ENCODE measurements around the gene PARPBP. TPM values are rescaled to one million over a fixed set of nuclear protein-coding genes. Genes with fewer than 3 reads are reported as not detected.
A peak's percentile ranks its signal among the peaks of the same experiment; 100 is the strongest.

The PARPBP gene
- total and polyA plus RNA-seq, 2 experiments from 2014 or later, result 37.3 to 44.8 TPM

GRCh38 chr12:102120886-102121285 lies 903 bp downstream of the PARPBP start:
- H3K36me3 Mint-ChIP-seq (ENCODE audit: low read depth), result peaks cover 28% of the 10 kb centered on the region
- Histone ChIP-seq H3K79me2 (replicated peaks; ENCODE audit: insufficient read depth) (peaks cover 62% of the 10 kb centered on the region), H4K20me1 (replicated peaks; ENCODE audit: insufficient read depth) (peaks cover 5% of the 10 kb centered on the region; the same call in 1 of the 2 replicates), H3F3A (replicated peaks; ENCODE audit: low read depth) (no peaks in the 10 kb centered on the region), H3K27me3 (ENCODE audit: insufficient read depth) (no peaks in the 10 kb centered on the region), H3K27ac (ENCODE audit: low read depth) (peak overlapping the region; percentile 72), H3K4me2 (peak overlapping the region; percentile 85), H3K4me1 (ENCODE audit: insufficient read depth) (peaks cover 8% of the 10 kb centered on the region; the same call in 1 of the 2 replicates), H3K9me2 (ENCODE audit: insufficient read depth) (no peaks in the 10 kb centered on the region), H2AFZ (no peak overlapping the region), H3K4me3 (peak overlapping the region; percentile 95), H3K36me3 (ENCODE audit: insufficient read depth) (peaks cover 22% of the 10 kb centered on the region)
- DNase-seq (ENCODE audit: low spot score) (peak; percentile 25), ATAC-seq (peak; percentile 7; the same call in 2 of the 3 replicates)
- TF ChIP-seq JUNB (IDR thresholded peaks at IDR 0.05; ENCODE audit: unreplicated experiment), result no peak
- no peak for TF ChIP-seq ETS1 (IDR thresholded peaks at IDR 0.05)
- no peak for TF ChIP-seq CREB1 (CRISPR knock-in tag; IDR thresholded peaks at IDR 0.05; ENCODE audit: low read depth)
- TF ChIP-seq ZNF462 (CRISPR knock-in tag; IDR thresholded peaks at IDR 0.05), result no peak
- no peak for TF ChIP-seq STAT1 (IDR thresholded peaks at IDR 0.05; ENCODE audit: unreplicated experiment)
- no peak for TF ChIP-seq ZNF114 (CRISPR knock-in tag; IDR thresholded peaks at IDR 0.05)
- no peak for TF ChIP-seq NANOG (IDR thresholded peaks at IDR 0.05; ENCODE audit: borderline replicate concordance)
- TF ChIP-seq CTCF (conservative IDR thresholded peaks at IDR 0.05; ENCODE audit: low read depth in 2 of 2), result no peak
- TF ChIP-seq REST (IDR thresholded peaks at IDR 0.05; ENCODE audit: unreplicated experiment), result no peak
- no peak for TF ChIP-seq EZH2 (IDR thresholded peaks at IDR 0.05; ENCODE audit: low read depth, unreplicated experiment)
- no peak for TF ChIP-seq EZH2phosphoT487 (IDR thresholded peaks at IDR 0.05; ENCODE audit: unreplicated experiment)
- no peak for TF ChIP-seq POLR2AphosphoS5 (IDR thresholded peaks at IDR 0.05; ENCODE audit: low read depth)
- TF ChIP-seq ZNF331 (CRISPR knock-in tag; IDR thresholded peaks at IDR 0.05; ENCODE audit: low read depth), result no peak
- H3K27me3 Mint-ChIP-seq (ENCODE audit: insufficient read depth, low read depth, poor library complexity), result peaks cover 3% of the 10 kb centered on the region
- no peaks in the 10 kb centered on the region for H3K9me3 Mint-ChIP-seq
- H3K27ac Mint-ChIP-seq, result peak overlapping the region; percentile 97
- H3K4me3 Mint-ChIP-seq, result peak overlapping the region; percentile 95
- H3K4me1 Mint-ChIP-seq, result peaks cover 11% of the 10 kb centered on the region; the same call in 2 of the 3 replicates

Data from GM23338 (cell line).